HepG2 (cell line): ENCODE results near the gene TBCEL. TPM values are rescaled to one million over a fixed set of nuclear protein-coding genes. Genes with fewer than 3 reads are reported as not detected.

Experiments
- AKAP8 ChIP-seq: sonication (generic); formaldehyde crosslinking; IDR thresholded peaks from 2 replicates; pipeline ENCODE4 v1.5.1; 2020; ENCODE audit warnings: mild to moderate bottlenecking, missing genetic modification reagents
- BCL6 ChIP-seq: IDR thresholded peaks from 2 replicates; pipeline ENCODE4 v1.6.1; 2016; ENCODE audit warnings: missing genetic modification reagents, missing compliant biosample characterization
- DR1 ChIP-seq: sonication (generic); formaldehyde crosslinking; IDR thresholded peaks from 2 replicates; pipeline ENCODE4 v1.8.0; 2021; ENCODE audit warnings: mild to moderate bottlenecking, missing genetic modification reagents, inconsistent platforms
- ETV5 ChIP-seq: IDR thresholded peaks from 2 replicates; pipeline ENCODE4 v1.6.1; 2018; ENCODE audit warnings: missing biosample characterization, missing genetic modification reagents, inconsistent platforms, borderline replicate concordance
- GABPA ChIP-seq, 2 experiments: IDR thresholded peaks; 2 replicates each; pipeline ENCODE4 v1.6.1; 2011 to 2016; ENCODE audit warnings: low read depth in 2 of 2, low read length in 1 of 2, missing biosample characterization in 1 of 2, missing genetic modification characterization in 1 of 2
- HOXA7 ChIP-seq: sonication (generic); formaldehyde crosslinking; IDR thresholded peaks from 2 replicates; pipeline ENCODE4 v1.8.1; 2022; ENCODE audit warnings: mild to moderate bottlenecking, missing genetic modification reagents, moderate library complexity
- NR2F6 ChIP-seq, 2 experiments: IDR thresholded peaks; 2 replicates each; pipeline ENCODE4 v1.6.1; 2016; ENCODE audit warnings: antibody characterized with exemption in 1 of 2, mild to moderate bottlenecking in 1 of 2
- PITX1 ChIP-seq: sonication (generic); formaldehyde crosslinking; IDR thresholded peaks from 2 replicates; pipeline ENCODE4 v1.5.1; 2020; ENCODE audit warnings: mild to moderate bottlenecking, missing genetic modification reagents
- TAF1 ChIP-seq: sonication (generic); formaldehyde crosslinking; IDR thresholded peaks from 2 replicates; pipeline ENCODE4 v1.4.0; 2020; ENCODE audit warnings: missing genetic modification reagents
- TBX2 ChIP-seq: sonication (generic); formaldehyde crosslinking; IDR thresholded peaks from 2 replicates; pipeline ENCODE4 v1.5.0; 2020; ENCODE audit warnings: missing genetic modification reagents, mild to moderate bottlenecking, borderline replicate concordance
- TGIF2 ChIP-seq: IDR thresholded peaks from 2 replicates; pipeline ENCODE4 v1.6.1; 2016; ENCODE audit warnings: control low read depth, missing compliant biosample characterization
- ZFP36L1 ChIP-seq: sonication (generic); formaldehyde crosslinking; IDR thresholded peaks from 2 replicates; pipeline ENCODE4 v1.8.0; 2022; ENCODE audit warnings: mild to moderate bottlenecking, missing genetic modification reagents, moderate library complexity
- ZFP41 ChIP-seq: sonication (generic); formaldehyde crosslinking; IDR thresholded peaks from 2 replicates; pipeline ENCODE4 v1.4.0; 2020; ENCODE audit warnings: mild to moderate bottlenecking, missing genetic modification reagents, borderline replicate concordance
- ZNF276 ChIP-seq: sonication (generic); formaldehyde crosslinking; IDR thresholded peaks from 2 replicates; pipeline ENCODE4 v1.4.0; 2020; ENCODE audit warnings: mild to moderate bottlenecking, low read depth, missing genetic modification reagents
- ZNF350 ChIP-seq: sonication (generic); formaldehyde crosslinking; IDR thresholded peaks from 2 replicates; pipeline ENCODE4 v1.4.0; 2020; ENCODE audit warnings: mild to moderate bottlenecking, low read depth, missing genetic modification reagents, borderline replicate concordance
- ZNF563 ChIP-seq: sonication (generic); formaldehyde crosslinking; IDR thresholded peaks from 2 replicates; pipeline ENCODE4 v1.8.0; 2022; ENCODE audit warnings: mild to moderate bottlenecking, moderate library complexity, missing genetic modification reagents
- ZNF615 ChIP-seq: sonication (generic); formaldehyde crosslinking; IDR thresholded peaks from 2 replicates; pipeline ENCODE4 v1.5.0; 2020; ENCODE audit warnings: mild to moderate bottlenecking, missing genetic modification reagents, borderline replicate concordance
- ZNF841 ChIP-seq: sonication (generic); formaldehyde crosslinking; IDR thresholded peaks from 2 replicates; pipeline ENCODE4 v1.8.1; 2023; ENCODE audit warnings: missing genetic modification reagents, borderline replicate concordance
- ZSCAN5A ChIP-seq: sonication (generic); formaldehyde crosslinking; IDR thresholded peaks from 2 replicates; pipeline ENCODE4 v1.8.0; 2022; ENCODE audit warnings: mild to moderate bottlenecking, missing genetic modification reagents, borderline replicate concordance
- polyA plus RNA-seq, 8 experiments: library from polyadenylated mRNA; depleted of rRNA in 3 of 8; stranded (reverse) in 7 of 8; unstranded in 1 of 8; fragments of >200 nt; fragmentation: Illumina TruSeq in 4 of 8; extraction: Trizol in 4 of 8; gene quantifications; 2 replicates each; pipeline versions ENCODE4 v1.2.1 to v1.2.3, GENCODE V29; 2011 to 2016; ENCODE audit warnings: low read depth in 4 of 8, missing spikeins in 1 of 8, mixed read lengths in 1 of 8; ENCODE audit not compliant: insufficient read depth in 1 of 8
- total RNA-seq, 5 experiments: library from RNA; depleted of rRNA; stranded (reverse); fragments of >200 nt; fragmentation: Illumina TruSeq; extraction: Trizol; gene quantifications; 2 replicates each; pipeline ENCODE4 v1.2.3, GENCODE V29; 2016; ENCODE audit warnings: low read depth in 1 of 5
- TF ChIP-seq, protein P1 (sequence below): sonication (generic); formaldehyde crosslinking; IDR thresholded peaks from 2 replicates; pipeline ENCODE4 v1.5.0; 2020; ENCODE audit warnings: mild to moderate bottlenecking, missing genetic modification reagents
- TF ChIP-seq, protein P2 (sequence below): sonication (generic); formaldehyde crosslinking; IDR thresholded peaks from 2 replicates; pipeline ENCODE4 v1.8.0; 2023; ENCODE audit warnings: mild to moderate bottlenecking, missing genetic modification reagents

Gene TBCEL
- total and polyA plus RNA-seq, 2 of the 13 experiments (the other 11 are each of a cell fraction or from before 2014, with no cell fraction given), result 6.1 to 12.5 TPM

DNA sequence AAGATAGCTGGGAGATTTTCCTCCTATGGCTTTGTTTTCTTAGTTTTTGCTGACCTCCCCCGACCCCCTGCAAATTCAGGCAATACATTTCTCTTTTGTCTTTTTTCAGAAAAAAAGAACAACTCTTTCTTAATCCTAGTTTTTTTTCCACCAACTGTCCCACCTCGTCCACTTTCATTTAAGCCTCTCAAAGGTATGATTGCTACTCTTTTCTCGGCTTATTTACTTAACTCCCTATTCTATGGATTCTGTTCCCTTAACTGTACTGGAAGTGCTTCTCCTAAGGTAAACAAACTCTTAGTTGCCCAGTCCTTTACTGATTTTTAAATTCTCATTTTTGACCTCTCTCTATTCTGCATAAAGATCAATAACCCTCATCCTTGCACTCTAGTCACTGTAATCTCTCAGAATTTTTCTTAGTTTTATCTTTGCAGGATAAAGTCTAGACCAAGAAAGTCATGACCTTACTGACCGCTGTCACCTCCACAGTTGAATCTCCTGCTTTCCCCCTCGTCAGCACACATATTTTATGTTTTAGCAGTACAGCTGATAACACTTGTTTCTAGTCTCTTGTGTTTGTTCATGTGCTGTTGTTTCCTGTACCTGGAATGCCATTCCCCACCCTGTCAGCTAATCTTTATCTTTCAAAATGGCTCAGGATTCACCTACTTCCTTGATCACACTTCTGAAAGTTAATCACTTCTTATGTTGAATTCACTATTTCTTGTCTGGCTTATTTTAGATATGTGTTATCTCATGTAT lies 14.9 kb downstream of the TBCEL start (continued):
- TF ChIP-seq ZNF841 (CRISPR knock-in tag) (no peak), TAF1 (CRISPR knock-in tag) (no peak), ETV5 (CRISPR knock-in tag) (peak; percentile 60; the same call in 1 of the 2 replicates), TBX2 (CRISPR knock-in tag) (peak; percentile 67; the same call in 1 of the 2 replicates), BCL6 (CRISPR knock-in tag) (peak; percentile 91), ZNF276 (CRISPR knock-in tag) (no peak), ZNF563 (CRISPR knock-in tag) (no peak), NR2F6 (IDR thresholded peaks at IDR 0.05) (peak; percentile 80), NR2F6 (CRISPR knock-in tag; IDR thresholded peaks at IDR 0.05) (peak; percentile 78), ZFP36L1 (CRISPR knock-in tag) (peak; percentile 25; the same call in 1 of the 2 replicates), DR1 (no peak), ZNF615 (no peak), AKAP8 (CRISPR knock-in tag) (no peak), GABPA (IDR thresholded peaks at IDR 0.05; ENCODE audit: low read depth, low read length) (no peak), GABPA (CRISPR knock-in tag; IDR thresholded peaks at IDR 0.05; ENCODE audit: low read depth) (no peak), ZSCAN5A (no peak), HOXA7 (CRISPR knock-in tag) (no peak), TGIF2 (CRISPR knock-in tag) (no peak), ZFP41 (CRISPR knock-in tag) (no peak), PITX1 (CRISPR knock-in tag) (peak; percentile 54; the same call in 1 of the 2 replicates), ZNF350 (no peak)
- TF ChIP-seq, protein P1, sequence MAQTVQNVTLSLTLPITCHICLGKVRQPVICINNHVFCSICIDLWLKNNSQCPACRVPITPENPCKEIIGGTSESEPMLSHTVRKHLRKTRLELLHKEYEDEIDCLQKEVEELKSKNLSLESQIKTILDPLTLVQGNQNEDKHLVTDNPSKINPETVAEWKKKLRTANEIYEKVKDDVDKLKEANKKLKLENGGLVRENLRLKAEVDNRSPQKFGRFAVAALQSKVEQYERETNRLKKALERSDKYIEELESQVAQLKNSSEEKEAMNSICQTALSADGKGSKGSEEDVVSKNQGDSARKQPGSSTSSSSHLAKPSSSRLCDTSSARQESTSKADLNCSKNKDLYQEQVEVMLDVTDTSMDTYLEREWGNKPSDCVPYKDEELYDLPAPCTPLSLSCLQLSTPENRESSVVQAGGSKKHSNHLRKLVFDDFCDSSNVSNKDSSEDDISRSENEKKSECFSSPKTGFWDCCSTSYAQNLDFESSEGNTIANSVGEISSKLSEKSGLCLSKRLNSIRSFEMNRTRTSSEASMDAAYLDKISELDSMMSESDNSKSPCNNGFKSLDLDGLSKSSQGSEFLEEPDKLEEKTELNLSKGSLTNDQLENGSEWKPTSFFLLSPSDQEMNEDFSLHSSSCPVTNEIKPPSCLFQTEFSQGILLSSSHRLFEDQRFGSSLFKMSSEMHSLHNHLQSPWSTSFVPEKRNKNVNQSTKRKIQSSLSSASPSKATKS (CRISPR knock-in tag), result no peak
- TF ChIP-seq, protein P2, sequence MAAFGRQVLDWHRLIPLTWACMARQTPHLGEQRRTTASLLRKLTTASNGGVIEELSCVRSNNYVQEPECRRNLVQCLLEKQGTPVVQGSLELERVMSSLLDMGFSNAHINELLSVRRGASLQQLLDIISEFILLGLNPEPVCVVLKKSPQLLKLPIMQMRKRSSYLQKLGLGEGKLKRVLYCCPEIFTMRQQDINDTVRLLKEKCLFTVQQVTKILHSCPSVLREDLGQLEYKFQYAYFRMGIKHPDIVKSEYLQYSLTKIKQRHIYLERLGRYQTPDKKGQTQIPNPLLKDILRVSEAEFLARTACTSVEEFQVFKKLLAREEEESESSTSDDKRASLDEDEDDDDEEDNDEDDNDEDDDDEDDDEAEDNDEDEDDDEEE (CRISPR knock-in tag), result no peak
